ENCODE measurements around the gene NCS1.

DNA sequence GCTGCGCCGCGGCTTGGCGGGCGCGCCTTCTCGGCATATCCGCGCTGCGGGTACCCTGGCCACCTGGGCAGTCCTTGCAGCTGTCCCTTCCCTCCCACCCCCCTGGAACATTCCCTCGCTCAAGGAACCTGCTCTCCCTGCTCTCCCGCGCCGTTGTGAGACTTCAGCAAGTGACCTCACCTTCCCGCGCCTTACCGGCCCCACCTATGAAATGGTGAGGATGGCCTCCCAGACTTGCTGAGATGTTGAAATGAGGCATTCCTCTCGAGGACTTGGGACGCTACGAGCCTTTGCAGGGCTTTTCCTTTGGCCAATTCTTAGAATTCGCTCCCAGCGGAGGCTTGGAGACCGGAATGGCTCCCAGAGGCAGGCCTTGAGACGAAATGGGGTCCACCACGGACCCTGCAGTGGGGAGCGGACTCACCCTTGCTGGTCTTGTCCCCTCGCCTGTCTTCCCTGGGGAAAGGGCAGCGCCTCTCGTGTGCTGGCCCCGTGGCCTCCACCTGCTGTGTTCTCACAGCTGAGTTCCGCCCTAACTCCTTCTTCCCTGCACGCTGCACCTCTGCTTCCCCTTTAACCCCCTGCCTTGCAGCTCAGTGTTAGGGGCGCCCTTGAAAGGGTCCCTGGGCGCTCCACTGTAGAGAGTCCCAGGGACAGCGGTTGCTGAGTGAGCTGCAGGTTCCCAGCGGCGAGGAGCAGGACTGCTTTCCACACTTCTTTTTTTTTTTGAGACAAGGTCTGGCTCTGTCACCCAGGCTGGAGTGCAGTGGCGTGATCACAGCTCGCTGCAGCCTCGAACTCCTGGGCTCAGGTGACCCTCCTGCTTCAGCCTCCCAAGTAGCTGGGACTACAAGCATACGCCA, 94.3 kb downstream of the NCS1 start:
- TF ChIP-seq POLR2A (IDR thresholded peaks at IDR 0.05) = no peak
- TF ChIP-seq, protein P1, sequence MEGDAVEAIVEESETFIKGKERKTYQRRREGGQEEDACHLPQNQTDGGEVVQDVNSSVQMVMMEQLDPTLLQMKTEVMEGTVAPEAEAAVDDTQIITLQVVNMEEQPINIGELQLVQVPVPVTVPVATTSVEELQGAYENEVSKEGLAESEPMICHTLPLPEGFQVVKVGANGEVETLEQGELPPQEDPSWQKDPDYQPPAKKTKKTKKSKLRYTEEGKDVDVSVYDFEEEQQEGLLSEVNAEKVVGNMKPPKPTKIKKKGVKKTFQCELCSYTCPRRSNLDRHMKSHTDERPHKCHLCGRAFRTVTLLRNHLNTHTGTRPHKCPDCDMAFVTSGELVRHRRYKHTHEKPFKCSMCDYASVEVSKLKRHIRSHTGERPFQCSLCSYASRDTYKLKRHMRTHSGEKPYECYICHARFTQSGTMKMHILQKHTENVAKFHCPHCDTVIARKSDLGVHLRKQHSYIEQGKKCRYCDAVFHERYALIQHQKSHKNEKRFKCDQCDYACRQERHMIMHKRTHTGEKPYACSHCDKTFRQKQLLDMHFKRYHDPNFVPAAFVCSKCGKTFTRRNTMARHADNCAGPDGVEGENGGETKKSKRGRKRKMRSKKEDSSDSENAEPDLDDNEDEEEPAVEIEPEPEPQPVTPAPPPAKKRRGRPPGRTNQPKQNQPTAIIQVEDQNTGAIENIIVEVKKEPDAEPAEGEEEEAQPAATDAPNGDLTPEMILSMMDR (IDR thresholded peaks at IDR 0.05) = peak in 1 of 4 experiments; percentile 5
- TF ChIP-seq POLR2AphosphoS5 (IDR thresholded peaks at IDR 0.05) = no peak
- TF ChIP-seq EP300 (IDR thresholded peaks at IDR 0.05) = no peak

Data from gastroesophageal sphincter (tissue), 3 donors.